NOMO-1 treated with dmso at 0.1 percent for 144 hours (cell line): ENCODE data around the gene ATP8B3.
A peak's percentile ranks its signal among the peaks of the same experiment; 100 is the strongest.

Source experiments
- DNase-seq: peaks from one replicate; lab custom pipeline; 2025; ENCODE audit not compliant: unreplicated experiment; lab: John Stamatoyannopoulos, UW

ATP8B3 gene

GRCh38 chr19:1811942-1812425, at the start of gene ATP8B3:
Gene ATP8B3, minus strand, starts transcription at chr19:1812276. Its CDS starts 540 bp downstream, at chr19:1811736.
- DNase-seq: no peak

GRCh38 chr19:1861599-1862031, 49.5 kb upstream of the ATP8B3 start:
- no peak for DNase-seq

GRCh38 chr19:1860821-1861598, 48.9 kb upstream of the ATP8B3 start:
- DNase-seq: no peak

- no peak for DNase-seq
Measured at GRCh38 chr19:1860042-1860775, 48.1 kb upstream of the ATP8B3 start.

GRCh38 chr19:1859331-1859781, 47.3 kb upstream of the ATP8B3 start:
- DNase-seq: no peak

- DNase-seq: no peak
Measured at GRCh38 chr19:1858412-1859081, 46.5 kb upstream of the ATP8B3 start.

GRCh38 chr19:1857648-1858326, 45.7 kb upstream of the ATP8B3 start:
- no peak for DNase-seq

GRCh38 chr19:1856698-1857603, 44.9 kb upstream of the ATP8B3 start:
- DNase-seq: peak; percentile 88

- DNase-seq: no peak
Measured at GRCh38 chr19:1856345-1856697, 44.2 kb upstream of the ATP8B3 start.

GRCh38 chr19:1855828-1856255, 43.8 kb upstream of the ATP8B3 start:
- DNase-seq: no peak

GRCh38 chr19:1855040-1855827, 43.2 kb upstream of the ATP8B3 start:
- peak; percentile 93 for DNase-seq

- peak; percentile 55 for DNase-seq
Measured at GRCh38 chr19:1854542-1855039, 42.5 kb upstream of the ATP8B3 start.

GRCh38 chr19:1854039-1854541, 42.0 kb upstream of the ATP8B3 start:
- DNase-seq: no peak

GRCh38 chr19:1853295-1854038, 41.4 kb upstream of the ATP8B3 start:
- DNase-seq: peak; percentile 84

GRCh38 chr19:1852581-1853128, 40.6 kb upstream of the ATP8B3 start:
- DNase-seq: no peak

- DNase-seq: no peak
Measured at GRCh38 chr19:1851654-1852580, 39.8 kb upstream of the ATP8B3 start.
